HFF-Myc (cell line): Measurements from ENCODE around the gene CYP24A1.
"Not testable (repeated sequence)": the region's sequence is repeated elsewhere in the genome, so short reads cannot be mapped to it uniquely, and the experiment has no call there.

Experiments
- DNase-seq: peaks from one replicate; pipeline ENCODE4 v3.0.0-alpha.2; 2011; ENCODE audit warnings: low read depth; ENCODE audit errors: extremely low read depth
- H3K4me3 ChIP-seq: replicated peaks from 2 replicates; pipeline ENCODE4 v1.5.1; 2011; ENCODE audit warnings: low read depth, mild to moderate bottlenecking, control low read depth, low read length
- CTCF ChIP-seq: IDR thresholded peaks from 2 replicates; pipeline ENCODE4 v1.5.1; 2012; ENCODE audit warnings: mild to moderate bottlenecking, low read depth, low read length, control low read depth; ENCODE audit errors: missing control alignments

CYP24A1 gene

DNA sequence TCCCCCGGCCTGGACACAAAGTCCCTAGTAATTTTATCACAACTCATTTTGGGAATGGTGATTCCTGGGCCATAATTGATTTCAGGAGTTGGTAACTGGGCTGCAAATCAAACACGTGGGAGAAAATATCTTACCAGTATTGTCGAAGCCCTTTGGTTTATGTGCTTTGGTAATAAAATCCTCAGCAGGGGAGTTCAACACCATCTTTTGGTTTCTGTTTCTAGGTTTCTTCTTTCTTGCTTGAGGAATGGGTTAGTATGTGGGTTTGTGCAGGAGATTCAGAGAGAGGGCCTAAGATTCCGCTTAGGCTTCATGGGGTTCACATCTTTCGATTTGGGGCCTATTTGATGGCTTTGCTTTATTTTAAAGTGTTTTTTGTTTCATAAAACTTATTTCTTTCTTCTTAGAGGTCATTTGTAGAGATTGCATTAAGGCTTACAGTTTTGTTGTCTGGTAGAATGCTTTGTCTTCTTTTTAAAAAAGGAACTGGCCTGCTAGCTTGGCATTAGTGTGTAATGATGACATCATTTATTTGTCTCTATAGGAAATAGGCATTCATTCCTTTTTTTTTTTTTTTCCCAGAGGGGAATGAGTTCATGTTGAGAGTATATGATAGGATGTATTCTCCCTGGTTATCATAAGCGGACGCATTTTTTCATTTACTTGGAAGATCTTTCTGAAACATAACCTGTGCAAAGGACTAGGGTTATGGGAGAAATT lies 45.8 kb downstream of the CYP24A1 start:
- no peak overlapping the region for H3K4me3 ChIP-seq
- DNase-seq: no peak
- no peak for TF ChIP-seq CTCF

- H3K4me3 ChIP-seq: no peak overlapping the region
- DNase-seq: no peak
- TF ChIP-seq CTCF: no peak
Observed at GRCh38 chr20:54126806-54127655, 46.8 kb downstream of the CYP24A1 start.

DNA sequence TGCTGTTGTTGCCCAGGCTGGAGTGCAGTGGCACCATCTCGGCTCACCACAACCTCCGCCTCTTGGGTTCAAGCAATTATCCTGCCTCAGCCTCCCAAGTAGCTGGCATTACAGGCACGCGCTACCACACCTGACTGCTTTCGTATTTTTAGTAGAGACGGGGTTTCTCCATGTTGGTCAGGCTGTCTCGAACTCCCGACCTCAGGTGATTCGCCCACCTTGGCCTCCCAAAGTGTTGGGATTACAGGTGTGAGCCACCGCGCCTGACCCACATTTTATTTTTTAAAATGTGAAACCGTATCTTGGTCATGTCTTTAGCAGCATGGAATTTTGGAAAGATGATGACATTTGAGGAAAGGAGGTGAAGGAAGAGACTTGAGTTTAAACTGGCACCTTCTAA lies 47.5 kb downstream of the CYP24A1 start:
- not testable (repeated sequence) for DNase-seq

GRCh38 chr20:54123587-54124180 lies 50.1 kb downstream of the CYP24A1 start:
- peak; percentile 58 for DNase-seq
- no peak overlapping the region for H3K4me3 ChIP-seq
- no peak for TF ChIP-seq CTCF

More for the DNA sequence above, 47.5 kb downstream of the CYP24A1 start:
- H3K4me3 ChIP-seq: not testable (repeated sequence)

GRCh38 chr20:54122681-54123586 lies 50.9 kb downstream of the CYP24A1 start:
- no peak for DNase-seq
- no peak for TF ChIP-seq CTCF
- H3K4me3 ChIP-seq: no peak overlapping the region

GRCh38 chr20:54122189-54122588 lies 51.6 kb downstream of the CYP24A1 start:
- DNase-seq: no peak
- no peak overlapping the region for H3K4me3 ChIP-seq
- TF ChIP-seq CTCF: no peak

DNA sequence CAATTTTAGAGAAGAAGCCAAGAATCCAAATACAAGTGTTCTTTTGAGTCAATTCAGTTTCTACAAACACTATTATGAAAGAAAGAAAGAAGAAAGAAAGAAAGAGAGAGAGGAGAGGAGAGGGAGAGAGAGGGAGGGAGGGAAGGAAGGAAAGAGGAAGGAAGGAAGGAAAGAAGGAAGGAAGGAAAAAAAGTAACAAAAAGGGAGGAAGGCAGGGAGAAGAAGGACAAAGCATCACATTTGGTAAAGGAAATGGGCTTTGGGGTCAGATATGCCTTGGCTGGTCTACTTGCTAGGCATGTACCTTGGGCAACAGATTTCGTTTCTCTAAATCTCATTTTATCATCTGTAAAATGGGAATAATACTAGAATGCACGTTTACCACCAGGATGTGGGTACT lies 54.0 kb downstream of the CYP24A1 start:
- DNase-seq: no peak
- H3K4me3 ChIP-seq: no peak overlapping the region
- TF ChIP-seq CTCF: no peak
